Measurements from ENCODE around the gene BCL6.
A peak's percentile ranks its signal among the peaks of the same experiment; 100 is the strongest.

Gene BCL6

GRCh38 chr3:187759601-187760000 lies 14.3 kb upstream of the BCL6 start:
- DNase-seq, result no peak

- no peak for DNase-seq
These were observed 13.2 kb upstream of the BCL6 start for GRCh38 chr3:187758318-187758955.

DNA sequence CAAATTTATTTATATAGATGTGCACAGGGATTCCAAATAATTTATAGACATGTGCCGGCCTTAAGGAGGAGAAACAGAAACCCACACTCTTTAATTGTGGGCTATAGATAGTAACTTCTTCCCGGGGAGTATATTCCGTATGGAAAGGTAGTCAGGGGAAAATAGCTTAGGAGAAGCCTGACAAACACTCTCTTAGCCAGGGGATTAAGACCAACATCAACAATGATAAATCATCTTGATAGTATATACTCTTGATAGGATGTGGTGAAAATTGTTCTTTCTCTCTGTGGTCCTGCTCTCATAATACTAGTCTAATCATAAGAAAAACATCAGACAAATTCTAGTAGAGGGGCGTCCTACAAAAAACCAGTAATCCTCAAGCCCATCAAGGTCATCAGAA lies 8.2 kb upstream of the BCL6 start:
- DNase-seq, result no peak

GRCh38 chr3:187750513-187751123 lies 5.3 kb upstream of the BCL6 start:
- DNase-seq, result peak; percentile 59

- peak; percentile 56 for DNase-seq
These were observed 4.8 kb upstream of the BCL6 start for GRCh38 chr3:187750006-187750512.

GRCh38 chr3:187748050-187748481 lies 2.8 kb upstream of the BCL6 start:
- peak; percentile 92 for DNase-seq

DNA sequence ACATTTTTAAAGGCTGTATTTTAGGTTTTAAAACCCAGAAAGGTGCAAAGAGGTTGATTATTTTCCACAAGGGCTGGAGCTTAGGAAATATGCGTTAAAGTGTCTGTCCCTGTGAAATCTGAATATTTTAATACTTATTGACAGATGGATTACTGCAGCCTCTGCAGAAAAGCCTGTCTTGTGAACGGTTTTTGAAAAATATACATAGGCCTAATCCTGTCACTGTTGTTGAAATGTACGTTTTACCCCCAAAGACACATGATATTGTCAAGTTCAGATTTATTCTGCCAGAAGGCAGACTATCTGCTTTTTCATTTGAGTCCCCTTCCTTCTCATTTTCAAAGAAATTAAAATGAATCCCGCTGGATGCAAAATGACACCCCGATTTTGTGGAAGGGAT lies 2.2 kb upstream of the BCL6 start:
- DNase-seq, result no peak

GRCh38 chr3:187746442-187747281 lies 1.4 kb upstream of the BCL6 start:
- peak; percentile 54 for DNase-seq

GRCh38 chr3:187746059-187746441 lies 782 bp upstream of the BCL6 start:
- no peak for DNase-seq

DNA sequence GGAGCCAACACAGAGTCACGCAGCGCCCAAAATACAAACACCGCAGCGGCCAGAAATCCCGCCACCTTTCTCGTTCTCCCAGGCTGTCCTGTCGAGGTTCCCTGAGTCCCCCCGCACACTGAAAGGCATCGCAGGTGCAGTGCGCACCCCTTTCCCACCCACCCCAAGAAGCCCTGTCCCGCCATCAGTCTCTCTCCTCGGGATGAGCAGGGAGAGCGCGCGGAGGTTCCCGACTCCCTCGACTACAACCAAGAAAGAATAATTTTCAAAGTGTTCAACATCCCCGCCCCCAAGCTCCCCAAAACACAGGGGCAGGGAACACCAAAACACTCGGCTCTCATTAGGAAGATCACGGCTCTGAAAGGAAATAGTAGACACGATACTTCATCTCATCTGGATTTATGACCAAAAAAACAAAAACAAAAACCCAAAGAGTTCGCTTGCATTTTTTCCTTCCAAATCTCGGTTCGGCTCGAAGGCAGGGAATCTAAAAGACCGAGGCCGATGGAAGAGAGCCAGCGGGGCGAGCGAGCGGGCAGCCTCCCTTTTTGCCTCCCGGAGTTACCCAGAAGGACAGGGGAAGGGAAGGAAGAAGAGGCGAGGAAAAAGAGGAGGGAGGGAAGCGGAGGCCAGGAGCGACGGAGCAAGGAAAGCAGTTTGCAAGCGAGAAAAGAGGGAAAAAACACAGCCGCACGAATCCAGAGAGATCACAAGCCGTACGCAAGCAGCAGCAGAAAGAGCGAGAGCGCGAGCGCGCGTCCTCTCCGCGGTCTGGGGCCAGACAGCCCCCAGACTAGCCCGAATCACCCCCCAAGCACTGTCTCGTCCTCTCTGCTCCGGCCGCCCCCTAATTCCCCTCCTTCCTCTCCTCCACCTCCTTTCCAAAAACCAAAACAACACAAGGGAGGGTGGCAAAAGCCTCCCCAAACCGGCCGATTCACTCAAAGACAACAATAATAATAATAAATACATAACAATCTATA lies 808 bp downstream of the BCL6 start:
- peak; percentile 88 for DNase-seq

GRCh38 chr3:187743195-187744141 lies 1.8 kb downstream of the BCL6 start:
- peak; percentile 85 for DNase-seq

- DNase-seq, result no peak
These were observed 2.7 kb downstream of the BCL6 start for GRCh38 chr3:187742351-187743171.

DNA sequence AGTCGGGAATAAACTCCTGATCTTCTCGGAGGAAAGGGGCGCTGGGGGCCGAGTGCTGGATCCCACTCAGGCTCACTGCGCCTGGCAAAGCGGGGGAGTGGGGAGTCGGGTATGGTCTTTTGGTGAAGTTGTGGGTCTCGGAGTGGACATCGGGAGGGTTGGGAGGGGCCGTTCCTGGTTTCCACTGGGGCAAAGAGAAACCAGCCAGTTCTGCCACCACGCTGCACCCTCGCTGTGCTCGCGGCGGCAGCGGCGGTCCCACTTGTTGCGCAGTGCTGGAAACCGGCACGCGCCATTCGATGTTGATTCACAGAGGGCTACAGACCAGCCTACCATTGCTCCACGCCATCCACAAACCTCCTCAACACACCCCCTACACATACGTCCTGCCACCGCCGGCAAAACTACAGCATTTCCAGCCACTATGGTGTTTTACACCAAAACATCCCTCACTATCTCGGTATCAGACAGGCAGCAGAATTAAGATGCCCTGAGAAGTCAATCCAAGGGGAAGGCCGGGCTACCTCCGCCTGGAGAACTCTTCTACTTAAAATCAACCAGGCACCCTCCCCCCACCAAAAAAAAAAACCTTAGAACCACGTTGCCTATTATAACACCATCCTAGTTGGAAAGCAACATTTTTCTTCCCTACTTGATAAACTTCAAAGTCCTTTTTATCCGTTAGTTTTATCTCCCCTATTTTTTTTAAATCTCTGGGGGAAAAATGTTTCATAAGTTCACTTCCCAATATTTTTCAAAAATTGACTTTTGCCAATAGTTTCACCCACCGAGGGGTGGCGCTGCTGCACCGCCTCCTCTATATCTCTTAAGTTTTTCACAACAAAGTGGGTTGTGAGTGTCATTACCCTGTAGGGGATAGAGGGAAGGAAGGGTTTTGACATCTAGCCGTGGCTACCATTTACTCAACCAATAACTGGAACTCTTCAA lies 3.6 kb downstream of the BCL6 start:
- DNase-seq, result peak; percentile 82

GRCh38 chr3:187740421-187741399 lies 4.6 kb downstream of the BCL6 start:
- DNase-seq, result peak; percentile 87

GRCh38 chr3:187739561-187740332 lies 5.5 kb downstream of the BCL6 start:
- DNase-seq, result peak; percentile 95

DNA sequence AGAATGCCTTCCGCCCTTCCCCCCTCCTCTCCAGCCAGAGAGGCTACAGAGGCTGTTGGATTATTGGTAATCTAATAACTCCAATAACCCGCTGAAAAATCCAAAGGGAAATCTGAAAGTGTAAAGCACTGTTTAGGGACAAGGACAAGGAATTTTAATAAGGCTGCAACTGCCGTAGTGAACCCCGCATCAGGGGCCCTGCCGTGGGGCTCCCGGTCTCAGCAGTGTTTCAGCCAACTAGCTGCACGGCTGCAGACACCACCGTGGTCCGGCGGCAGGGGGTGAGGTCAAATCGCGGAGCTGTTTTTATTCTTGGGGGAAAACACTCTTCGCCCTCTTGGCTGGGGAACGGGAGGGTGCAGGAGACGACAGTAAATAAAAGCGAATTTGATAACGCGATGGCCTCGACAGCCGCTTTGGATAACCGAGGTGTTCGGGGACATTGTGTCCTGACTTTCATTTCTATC lies 6.1 kb downstream of the BCL6 start:
- no peak for DNase-seq

All from right forelimb (tissue), 1 donor.